WTC11 (cell line): Measurements from ENCODE around the gene SCNN1B.

Source experiments
- CTCF ChIP-seq: fragments of 200-600 bp; IDR thresholded peaks from 2 replicates; pipeline ENCODE4 v1.8.0; 2022; ENCODE audit warnings: antibody characterized with exemption
- TF ChIP-seq, protein P1 (sequence below): sonication (generic); formaldehyde crosslinking; IDR thresholded peaks from 2 replicates; pipeline ENCODE4 v1.8.0; 2022; ENCODE audit warnings: mild to moderate bottlenecking, missing genetic modification reagents

DNA sequence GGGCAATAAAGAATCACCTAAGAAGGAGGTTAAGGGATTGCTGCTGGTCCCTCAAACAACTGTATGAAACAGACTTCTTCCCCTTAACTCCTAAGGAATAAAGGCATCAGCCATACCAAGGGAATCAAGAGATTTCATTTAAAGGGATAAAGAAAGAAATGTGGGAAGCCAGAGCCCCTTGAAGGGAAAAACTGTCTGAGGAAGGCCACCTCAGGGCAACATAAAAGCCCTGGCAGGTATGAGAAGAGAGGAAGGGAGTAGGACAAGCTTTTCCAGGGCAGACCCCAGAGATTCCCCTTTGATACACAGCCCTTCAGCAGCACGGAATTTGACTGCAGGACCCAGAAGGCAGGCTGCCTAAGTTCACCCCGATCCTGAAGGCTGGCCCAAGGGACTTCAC, 107.4 kb downstream of the SCNN1B start:
- no peak for TF ChIP-seq CTCF
- TF ChIP-seq, protein P1, sequence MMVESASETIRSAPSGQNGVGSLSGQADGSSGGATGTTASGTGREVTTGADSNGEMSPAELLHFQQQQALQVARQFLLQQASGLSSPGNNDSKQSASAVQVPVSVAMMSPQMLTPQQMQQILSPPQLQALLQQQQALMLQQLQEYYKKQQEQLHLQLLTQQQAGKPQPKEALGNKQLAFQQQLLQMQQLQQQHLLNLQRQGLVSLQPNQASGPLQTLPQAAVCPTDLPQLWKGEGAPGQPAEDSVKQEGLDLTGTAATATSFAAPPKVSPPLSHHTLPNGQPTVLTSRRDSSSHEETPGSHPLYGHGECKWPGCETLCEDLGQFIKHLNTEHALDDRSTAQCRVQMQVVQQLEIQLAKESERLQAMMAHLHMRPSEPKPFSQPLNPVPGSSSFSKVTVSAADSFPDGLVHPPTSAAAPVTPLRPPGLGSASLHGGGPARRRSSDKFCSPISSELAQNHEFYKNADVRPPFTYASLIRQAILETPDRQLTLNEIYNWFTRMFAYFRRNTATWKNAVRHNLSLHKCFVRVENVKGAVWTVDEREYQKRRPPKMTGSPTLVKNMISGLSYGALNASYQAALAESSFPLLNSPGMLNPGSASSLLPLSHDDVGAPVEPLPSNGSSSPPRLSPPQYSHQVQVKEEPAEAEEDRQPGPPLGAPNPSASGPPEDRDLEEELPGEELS (CRISPR knock-in tag) = no peak
